Activated naive CD4-positive, alpha-beta T cell treated with anti-CD3 and anti-CD28 coated beads, Interleukin-2, amount 50 U/mL, for 24 hours (primary cell): ENCODE data around the gene BICC1.

Experiments used
- H3K27ac Mint-ChIP-seq: one replicate; pipeline ENCODE4 v1.8.0; 2021; ENCODE audit warnings: mild to moderate bottlenecking, mixed read lengths
- H3K27me3 Mint-ChIP-seq: one replicate; pipeline ENCODE4 v1.8.0; 2021; ENCODE audit warnings: mixed read lengths
- H3K36me3 Mint-ChIP-seq: one replicate; pipeline ENCODE4 v1.8.0; 2021; ENCODE audit warnings: mixed read lengths
- H3K4me1 Mint-ChIP-seq: one replicate; pipeline ENCODE4 v1.8.0; 2021; ENCODE audit warnings: mixed read lengths
- H3K4me3 Mint-ChIP-seq: one replicate; pipeline ENCODE4 v1.8.0; 2021; ENCODE audit warnings: mild to moderate bottlenecking, mixed read lengths
- H3K9me3 Mint-ChIP-seq: one replicate; pipeline ENCODE4 v1.8.0; 2021; ENCODE audit warnings: mixed read lengths

BICC1 gene

GRCh38 chr10:58824396-58824795 is 311.7 kb downstream of the BICC1 start:
- H3K27ac Mint-ChIP-seq = no peak overlapping the region

GRCh38 chr10:58826694-58827093 is 314.0 kb downstream of the BICC1 start:
- Mint-ChIP-seq H3K27ac (no peak overlapping the region), H3K36me3 (no peaks in the 10 kb centered on the region), H3K27me3 (peaks cover 1% of the 10 kb centered on the region), H3K9me3 (peaks cover 5% of the 10 kb centered on the region), H3K4me1 (no peaks in the 10 kb centered on the region), H3K4me3 (no peak overlapping the region)

More at GRCh38 chr10:58824396-58824795, 311.7 kb downstream of the BICC1 start:
- Mint-ChIP-seq H3K27me3 (peaks cover 1% of the 10 kb centered on the region), H3K4me1 (no peaks in the 10 kb centered on the region), H3K4me3 (no peak overlapping the region), H3K36me3 (no peaks in the 10 kb centered on the region), H3K9me3 (peaks cover 5% of the 10 kb centered on the region)

GRCh38 chr10:58827381-58827780 is 314.7 kb downstream of the BICC1 start:
- Mint-ChIP-seq H3K27me3 (peaks cover 1% of the 10 kb centered on the region), H3K4me1 (no peaks in the 10 kb centered on the region), H3K4me3 (no peak overlapping the region), H3K27ac (no peak overlapping the region), H3K36me3 (no peaks in the 10 kb centered on the region), H3K9me3 (peaks cover 5% of the 10 kb centered on the region)

GRCh38 chr10:58829839-58830238 is 317.2 kb downstream of the BICC1 start:
- H3K27ac Mint-ChIP-seq = no peak overlapping the region
- H3K27me3 Mint-ChIP-seq = peaks cover 1% of the 10 kb centered on the region
- H3K4me1 Mint-ChIP-seq = no peaks in the 10 kb centered on the region
- no peak overlapping the region for H3K4me3 Mint-ChIP-seq
- peaks cover 5% of the 10 kb centered on the region for H3K9me3 Mint-ChIP-seq
- no peaks in the 10 kb centered on the region for H3K36me3 Mint-ChIP-seq

GRCh38 chr10:58830697-58831096 is 318.0 kb downstream of the BICC1 start:
- H3K9me3 Mint-ChIP-seq = peaks cover 3% of the 10 kb centered on the region
- no peak overlapping the region for H3K4me3 Mint-ChIP-seq
- peaks cover under 1% of the 10 kb centered on the region for H3K27me3 Mint-ChIP-seq
- H3K27ac Mint-ChIP-seq = no peak overlapping the region
- no peaks in the 10 kb centered on the region for H3K4me1 Mint-ChIP-seq
- H3K36me3 Mint-ChIP-seq = no peaks in the 10 kb centered on the region

GRCh38 chr10:58833771-58834561 is 321.3 kb downstream of the BICC1 start:
- H3K9me3 Mint-ChIP-seq = no peaks in the 10 kb centered on the region
- H3K4me1 Mint-ChIP-seq = no peaks in the 10 kb centered on the region
- no peak overlapping the region for H3K4me3 Mint-ChIP-seq
- H3K36me3 Mint-ChIP-seq = no peaks in the 10 kb centered on the region
- H3K27me3 Mint-ChIP-seq = no peaks in the 10 kb centered on the region
- no peak overlapping the region for H3K27ac Mint-ChIP-seq

GRCh38 chr10:58836176-58836700 is 323.6 kb downstream of the BICC1 start:
- H3K36me3 Mint-ChIP-seq = no peaks in the 10 kb centered on the region
- no peak overlapping the region for H3K4me3 Mint-ChIP-seq
- no peak overlapping the region for H3K27ac Mint-ChIP-seq
- no peaks in the 10 kb centered on the region for H3K4me1 Mint-ChIP-seq
- no peaks in the 10 kb centered on the region for H3K27me3 Mint-ChIP-seq
- no peaks in the 10 kb centered on the region for H3K9me3 Mint-ChIP-seq

- no peaks in the 10 kb centered on the region for H3K9me3 Mint-ChIP-seq
- no peak overlapping the region for H3K4me3 Mint-ChIP-seq
- no peaks in the 10 kb centered on the region for H3K27me3 Mint-ChIP-seq
- no peak overlapping the region for H3K27ac Mint-ChIP-seq
- no peaks in the 10 kb centered on the region for H3K4me1 Mint-ChIP-seq
- no peaks in the 10 kb centered on the region for H3K36me3 Mint-ChIP-seq
Measured at GRCh38 chr10:58836991-58837575, 324.4 kb downstream of the BICC1 start.

GRCh38 chr10:58837826-58838225 is 325.2 kb downstream of the BICC1 start:
- Mint-ChIP-seq H3K4me1 (no peaks in the 10 kb centered on the region), H3K36me3 (no peaks in the 10 kb centered on the region), H3K9me3 (no peaks in the 10 kb centered on the region), H3K4me3 (no peak overlapping the region), H3K27ac (no peak overlapping the region), H3K27me3 (no peaks in the 10 kb centered on the region)

- no peaks in the 10 kb centered on the region for H3K9me3 Mint-ChIP-seq
- peak overlapping the region; percentile 30 for H3K27ac Mint-ChIP-seq
- no peaks in the 10 kb centered on the region for H3K4me1 Mint-ChIP-seq
- H3K36me3 Mint-ChIP-seq = no peaks in the 10 kb centered on the region
- no peak overlapping the region for H3K4me3 Mint-ChIP-seq
- H3K27me3 Mint-ChIP-seq = no peaks in the 10 kb centered on the region
Measured at GRCh38 chr10:58838561-58839208, 326.0 kb downstream of the BICC1 start.

GRCh38 chr10:58839771-58840170 is 327.1 kb downstream of the BICC1 start:
- Mint-ChIP-seq H3K36me3 (no peaks in the 10 kb centered on the region), H3K27me3 (no peaks in the 10 kb centered on the region), H3K9me3 (no peaks in the 10 kb centered on the region), H3K4me1 (no peaks in the 10 kb centered on the region), H3K27ac (no peak overlapping the region), H3K4me3 (no peak overlapping the region)

- Mint-ChIP-seq H3K4me3 (no peak overlapping the region), H3K27me3 (no peaks in the 10 kb centered on the region), H3K9me3 (no peaks in the 10 kb centered on the region), H3K4me1 (no peaks in the 10 kb centered on the region), H3K27ac (no peak overlapping the region), H3K36me3 (no peaks in the 10 kb centered on the region)
Measured at GRCh38 chr10:58840840-58841435, 328.3 kb downstream of the BICC1 start.

- Mint-ChIP-seq H3K36me3 (no peaks in the 10 kb centered on the region), H3K4me1 (no peaks in the 10 kb centered on the region), H3K27me3 (no peaks in the 10 kb centered on the region), H3K4me3 (no peak overlapping the region), H3K9me3 (peaks cover 2% of the 10 kb centered on the region), H3K27ac (no peak overlapping the region)
Measured at GRCh38 chr10:58842860-58843376, 330.2 kb downstream of the BICC1 start.

GRCh38 chr10:58843760-58844159 is 331.1 kb downstream of the BICC1 start:
- Mint-ChIP-seq H3K27ac (no peak overlapping the region), H3K4me1 (no peaks in the 10 kb centered on the region), H3K27me3 (no peaks in the 10 kb centered on the region), H3K36me3 (no peaks in the 10 kb centered on the region), H3K9me3 (peaks cover 4% of the 10 kb centered on the region), H3K4me3 (no peak overlapping the region)

- no peaks in the 10 kb centered on the region for H3K27me3 Mint-ChIP-seq
- H3K9me3 Mint-ChIP-seq = peaks cover 4% of the 10 kb centered on the region
- no peaks in the 10 kb centered on the region for H3K36me3 Mint-ChIP-seq
- no peak overlapping the region for H3K27ac Mint-ChIP-seq
- H3K4me3 Mint-ChIP-seq = no peak overlapping the region
- H3K4me1 Mint-ChIP-seq = no peaks in the 10 kb centered on the region
Measured at GRCh38 chr10:58844680-58845079, 332.0 kb downstream of the BICC1 start.
